Measurements from ENCODE around the gene USP43. TPM values are rescaled to one million over a fixed set of nuclear protein-coding genes. Genes with fewer than 3 reads are reported as not detected.
A peak's percentile ranks its signal among the peaks of the same experiment; 100 is the strongest.

Gene USP43
- total and polyA plus RNA-seq, 12 donors: 0.11 to 1.2 (median 0.54) TPM; not detected in 2

GRCh38 chr17:9707948-9708347 lies 62.6 kb downstream of the USP43 start:
- Histone ChIP-seq H3K4me1 (replicated peaks in 1 of 2) (no peaks in the 10 kb centered on the region), H3K9me3 (replicated peaks in 1 of 3) (no peaks in the 10 kb centered on the region), H3K27ac (no peak overlapping the region), H3K27me3 (no peaks in the 10 kb centered on the region), H3K4me3 (no peak overlapping the region), H3K36me3 (replicated peaks in 1 of 2) (no peaks in the 10 kb centered on the region)
- DNase-seq: no peak
- WGBS, 4 donors: 69 to 87% (median 78%) methylated on average over 4 of the region's 4 CpGs
- TF ChIP-seq, protein P1, sequence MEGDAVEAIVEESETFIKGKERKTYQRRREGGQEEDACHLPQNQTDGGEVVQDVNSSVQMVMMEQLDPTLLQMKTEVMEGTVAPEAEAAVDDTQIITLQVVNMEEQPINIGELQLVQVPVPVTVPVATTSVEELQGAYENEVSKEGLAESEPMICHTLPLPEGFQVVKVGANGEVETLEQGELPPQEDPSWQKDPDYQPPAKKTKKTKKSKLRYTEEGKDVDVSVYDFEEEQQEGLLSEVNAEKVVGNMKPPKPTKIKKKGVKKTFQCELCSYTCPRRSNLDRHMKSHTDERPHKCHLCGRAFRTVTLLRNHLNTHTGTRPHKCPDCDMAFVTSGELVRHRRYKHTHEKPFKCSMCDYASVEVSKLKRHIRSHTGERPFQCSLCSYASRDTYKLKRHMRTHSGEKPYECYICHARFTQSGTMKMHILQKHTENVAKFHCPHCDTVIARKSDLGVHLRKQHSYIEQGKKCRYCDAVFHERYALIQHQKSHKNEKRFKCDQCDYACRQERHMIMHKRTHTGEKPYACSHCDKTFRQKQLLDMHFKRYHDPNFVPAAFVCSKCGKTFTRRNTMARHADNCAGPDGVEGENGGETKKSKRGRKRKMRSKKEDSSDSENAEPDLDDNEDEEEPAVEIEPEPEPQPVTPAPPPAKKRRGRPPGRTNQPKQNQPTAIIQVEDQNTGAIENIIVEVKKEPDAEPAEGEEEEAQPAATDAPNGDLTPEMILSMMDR (IDR thresholded peaks at IDR 0.05): no peak
- TF ChIP-seq POLR2A (IDR thresholded peaks at IDR 0.05): no peak
- intact Hi-C loops (cut with DNase I): no loop called here

DNA sequence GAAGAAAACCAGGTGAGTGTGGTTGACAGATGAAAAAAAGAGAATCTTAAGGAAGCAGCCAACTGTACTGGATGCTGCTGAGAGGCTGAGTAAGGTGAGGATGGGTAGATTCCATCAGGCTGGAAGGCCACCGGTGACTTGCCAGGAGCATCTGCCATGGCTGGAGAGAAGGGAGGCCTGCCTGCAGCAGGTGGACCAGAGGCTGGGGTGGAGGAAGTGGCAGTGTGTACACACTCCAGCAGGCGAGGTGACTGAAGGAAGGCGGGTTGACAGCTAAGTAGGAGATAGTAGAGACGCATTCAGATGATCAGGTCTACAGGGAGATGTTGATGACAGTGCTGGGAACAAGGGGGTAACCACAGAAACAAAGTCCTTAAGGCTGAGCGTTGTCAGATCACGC lies 69.5 kb downstream of the USP43 start:
- Histone ChIP-seq H3K9me3 (replicated peaks in 1 of 3) (no peaks in the 10 kb centered on the region), H3K4me3 (no peak overlapping the region), H3K27me3 (no peaks in the 10 kb centered on the region), H3K4me1 (replicated peaks in 1 of 2) (no peaks in the 10 kb centered on the region), H3K27ac (no peak overlapping the region), H3K36me3 (replicated peaks in 1 of 2) (no peaks in the 10 kb centered on the region)
- no peak for DNase-seq
- TF ChIP-seq, protein P1 (IDR thresholded peaks at IDR 0.05): no peak
- no peak for TF ChIP-seq POLR2A (IDR thresholded peaks at IDR 0.05)
- intact Hi-C loops (cut with DNase I): no loop called here
- 77 to 93% (median 88%) methylated on average over 6 of the region's 6 CpGs for WGBS, 4 donors

GRCh38 chr17:9715503-9716016 lies 70.2 kb downstream of the USP43 start:
- 83 to 100% (median 94%) methylated on average over 1 of the region's 1 CpG for WGBS, 4 donors
- Histone ChIP-seq H3K4me1 (replicated peaks in 1 of 2) (no peaks in the 10 kb centered on the region), H3K4me3 (no peak overlapping the region), H3K36me3 (replicated peaks in 1 of 2) (no peaks in the 10 kb centered on the region), H3K27me3 (no peaks in the 10 kb centered on the region), H3K9me3 (replicated peaks in 1 of 3) (no peaks in the 10 kb centered on the region), H3K27ac (no peak overlapping the region)
- no peak for DNase-seq
- intact Hi-C loops (cut with DNase I): no loop called here
- TF ChIP-seq, protein P1 (IDR thresholded peaks at IDR 0.05): no peak

DNA sequence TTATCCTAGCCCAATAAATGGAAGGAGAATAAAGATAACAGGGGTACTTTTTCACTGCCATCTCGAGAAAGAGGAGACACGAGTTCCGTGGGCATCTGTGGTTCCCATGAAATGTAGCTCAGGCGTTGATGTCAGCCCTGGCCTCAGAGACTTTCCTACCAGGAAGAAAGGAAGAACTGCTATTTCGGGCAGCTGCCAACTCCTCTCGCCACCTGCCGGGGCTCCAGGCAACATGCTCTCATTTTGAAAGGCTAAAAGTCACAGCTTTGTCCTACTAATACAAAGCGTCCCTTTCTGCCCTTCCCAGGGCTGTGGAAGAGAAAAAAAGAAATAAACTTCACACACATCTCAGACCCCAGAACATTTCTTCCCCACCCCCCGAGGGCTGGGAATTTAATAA lies 80.3 kb downstream of the USP43 start:
- DNase-seq: peak in 1 of 7 donors; percentile 54
- H3K27me3 ChIP-seq: no peaks in the 10 kb centered on the region
- WGBS, 4 donors: 34 to 47% (median 43%) methylated on average over 9 of the region's 9 CpGs
- no peak overlapping the region for H3K4me3 ChIP-seq
- no peaks in the 10 kb centered on the region for H3K4me1 ChIP-seq (replicated peaks in 1 of 2)
- H3K27ac ChIP-seq: no peak overlapping the region
- no peaks in the 10 kb centered on the region for H3K36me3 ChIP-seq (replicated peaks in 1 of 2)
- intact Hi-C loops (cut with DNase I): no loop called here
- no peaks in the 10 kb centered on the region for H3K9me3 ChIP-seq (replicated peaks in 1 of 3)
- TF ChIP-seq POLR2A (IDR thresholded peaks at IDR 0.05): no peak
- TF ChIP-seq, protein P1 (IDR thresholded peaks at IDR 0.05): no peak

Data from adrenal gland (tissue), 12 donors.